AG09309 (cell line): ENCODE measurements around the gene TMEM125.

ENCODE experiments used
- DNase-seq: peaks from one replicate; pipeline ENCODE4 v3.0.0-alpha.2; 2010; ENCODE audit warnings: low read depth
- H3K4me3 ChIP-seq: 2 replicates; pipeline ENCODE4 v1.5.1; 2011; ENCODE audit warnings: mild to moderate bottlenecking, low read depth, low read length, moderate library complexity; ENCODE audit not compliant: control insufficient read depth
- CTCF ChIP-seq: IDR thresholded peaks from 2 replicates; pipeline ENCODE4 v1.5.1; 2011; ENCODE audit warnings: mild to moderate bottlenecking, low read depth, low read length, inconsistent platforms; ENCODE audit not compliant: insufficient read depth, control insufficient read depth; ENCODE audit errors: missing control alignments

The TMEM125 gene

GRCh38 chr1:43284546-43285110, 14.8 kb downstream of the TMEM125 start:
- DNase-seq: no peak
- H3K4me3 ChIP-seq: no peak overlapping the region
- TF ChIP-seq CTCF: no peak

GRCh38 chr1:43285269-43285990, 15.6 kb downstream of the TMEM125 start, which contains the start of gene C1orf210:
Gene C1orf210 (minus strand): TSS chr1:43285581. CDS start chr1:43283270, 2,311 bp downstream.
- no peak within 1 kb of the TSS for H3K4me3 ChIP-seq
- TF ChIP-seq CTCF: no peak
- DNase-seq: no peak

GRCh38 chr1:43286115-43286514, 16.3 kb downstream of the TMEM125 start:
- no peak overlapping the region for H3K4me3 ChIP-seq
- TF ChIP-seq CTCF: no peak
- DNase-seq: no peak

GRCh38 chr1:43286533-43286932, 16.8 kb downstream of the TMEM125 start:
- no peak for TF ChIP-seq CTCF
- H3K4me3 ChIP-seq: no peak overlapping the region
- DNase-seq: no peak

GRCh38 chr1:43288058-43288784, 18.4 kb downstream of the TMEM125 start:
- no peak for DNase-seq

More at GRCh38 chr1:43288058-43288784, 18.4 kb downstream of the TMEM125 start:
- no peak overlapping the region for H3K4me3 ChIP-seq
- TF ChIP-seq CTCF: no peak
